Stimulated activated CD4-positive, alpha-beta T cell treated with anti-CD3 and anti-CD28 coated beads, Interleukin-15, amount 100 ng/mL, for 24 hours (primary cell): Measurements from ENCODE around the gene SYNPO.

ENCODE experiments used
- DNase-seq: peaks from one replicate; pipeline ENCODE4 v3.0.0-alpha.2; 2020

SYNPO gene

DNA sequence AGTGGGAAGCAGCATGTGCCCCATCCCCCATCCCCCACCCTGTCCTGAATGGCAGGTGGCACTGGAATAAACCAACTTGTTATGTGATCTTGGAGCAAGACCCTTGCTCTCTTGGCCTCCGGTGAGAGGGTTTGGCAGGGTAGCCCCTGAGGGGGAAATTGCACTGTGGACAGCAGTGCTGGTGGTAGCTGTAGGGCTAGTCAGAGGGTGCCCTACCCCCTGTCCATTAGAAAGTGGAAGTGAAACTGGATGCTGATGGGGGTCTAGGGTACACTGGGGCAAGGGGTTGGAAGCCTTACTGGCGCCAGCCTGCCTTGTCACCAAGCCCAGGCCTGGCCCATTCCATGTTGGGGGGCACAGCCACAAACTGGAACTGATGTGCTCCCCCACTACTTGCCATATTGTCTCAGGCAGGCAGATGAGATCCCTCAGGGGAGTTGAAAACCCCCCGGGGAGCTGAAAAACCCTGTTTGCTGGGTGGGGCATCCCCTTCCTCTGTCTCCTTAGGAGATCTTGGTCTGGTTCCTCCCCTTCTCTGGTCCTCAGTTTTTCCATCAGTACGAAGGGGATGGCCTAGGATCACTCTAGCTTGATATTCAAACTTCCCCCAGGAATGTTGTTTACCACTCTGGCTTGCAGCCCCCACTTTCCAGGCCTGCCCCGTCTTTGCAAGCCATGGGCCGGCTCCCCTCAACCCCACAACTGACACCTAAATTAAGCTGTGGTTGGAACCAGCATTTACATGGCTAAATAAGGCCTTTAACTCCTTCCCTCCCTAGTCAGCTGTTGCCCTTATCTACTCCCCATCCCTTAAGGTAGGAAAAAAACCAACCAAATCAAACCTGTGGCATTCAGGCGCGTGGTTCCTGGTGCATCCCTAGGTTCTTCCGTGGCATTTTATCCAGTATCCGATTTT lies 14.4 kb upstream of the SYNPO start:
- DNase-seq, result no peak

DNA sequence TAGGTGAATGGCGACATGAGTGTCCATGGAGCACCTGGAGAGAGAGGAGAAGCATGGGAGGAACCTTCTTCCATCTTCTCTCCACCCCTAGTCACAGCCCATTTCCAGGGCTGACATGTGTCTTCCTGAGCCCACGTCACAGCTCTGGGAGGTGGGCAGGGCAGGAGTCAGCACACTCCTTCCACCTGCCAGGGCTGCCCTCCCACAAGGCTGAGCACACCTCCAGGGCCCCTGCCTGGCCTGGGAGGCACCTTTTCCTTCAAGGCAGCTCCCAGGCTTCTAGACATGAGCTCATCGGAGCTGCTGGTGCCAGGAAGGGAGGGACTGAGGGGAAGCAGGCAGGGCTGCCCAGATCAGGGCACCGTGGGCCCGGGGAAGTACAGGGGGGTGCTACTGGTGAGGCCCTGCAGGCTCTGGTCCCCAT lies 13.6 kb upstream of the SYNPO start:
- DNase-seq, result no peak

DNA sequence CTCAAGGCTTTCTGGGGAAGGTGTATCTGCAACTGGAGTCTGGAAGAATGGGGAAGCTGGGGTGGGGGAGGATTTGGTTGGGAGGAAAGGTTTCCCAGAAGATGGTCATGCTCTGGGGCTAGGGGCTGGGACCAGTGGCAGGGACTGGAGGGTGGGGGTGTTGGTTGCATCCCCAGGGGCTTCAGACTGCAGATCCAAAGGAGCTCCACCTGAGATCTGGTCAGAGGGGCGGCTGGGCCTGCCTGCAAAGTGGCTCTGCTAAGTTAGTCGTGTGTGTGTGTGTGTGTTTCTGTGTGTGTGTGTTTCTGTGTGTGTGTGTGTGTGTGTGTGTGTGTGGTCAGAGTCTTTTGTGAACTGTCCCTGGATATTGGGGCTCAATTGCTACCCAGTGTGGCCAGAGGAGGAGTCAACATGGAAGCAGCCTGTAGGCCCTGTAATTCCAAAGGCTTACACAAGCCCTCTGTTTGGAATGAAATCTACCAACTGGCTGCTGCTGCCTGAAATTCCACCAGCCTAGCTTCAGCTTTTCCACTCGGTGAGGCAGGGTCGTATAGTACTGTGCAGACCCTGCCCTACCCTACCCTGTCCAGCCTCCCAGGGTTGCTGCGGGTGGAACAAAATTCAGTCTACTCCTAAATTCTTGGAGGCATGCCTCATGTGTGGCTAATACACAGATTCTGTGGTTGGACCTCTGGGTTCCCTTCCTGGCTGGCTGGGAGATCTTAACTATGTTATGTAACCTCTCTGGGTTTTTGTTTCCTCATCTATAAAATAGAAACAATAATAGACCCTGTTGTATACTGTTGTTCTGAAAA lies 12.5 kb upstream of the SYNPO start:
- DNase-seq, result no peak

DNA sequence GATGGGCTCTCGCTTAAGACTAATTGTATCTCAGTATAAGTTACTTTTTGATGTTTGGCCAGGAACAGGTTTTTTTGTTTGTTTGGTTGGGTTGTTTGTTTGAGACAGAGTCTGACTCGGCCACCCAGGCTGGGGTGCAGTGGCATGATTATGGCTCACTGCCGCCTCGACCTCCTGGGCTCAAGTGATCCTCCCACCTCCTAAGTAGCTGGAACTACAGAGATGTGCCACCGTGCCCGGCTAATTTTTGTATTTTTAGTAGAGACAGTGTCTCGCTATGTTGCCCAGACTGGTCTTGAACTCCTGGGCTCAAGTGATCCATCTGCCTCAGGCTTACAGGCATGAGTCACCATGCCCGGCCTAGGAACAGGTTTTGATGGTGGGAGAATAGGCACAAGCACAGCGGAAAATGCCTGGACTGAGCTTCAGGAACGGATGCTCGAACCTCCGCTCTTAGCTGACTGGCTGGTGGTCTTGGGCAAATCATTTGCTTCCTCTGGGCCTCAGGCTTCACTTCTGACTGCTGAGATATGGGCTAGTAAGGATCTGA lies 11.4 kb upstream of the SYNPO start:
- no peak for DNase-seq

DNA sequence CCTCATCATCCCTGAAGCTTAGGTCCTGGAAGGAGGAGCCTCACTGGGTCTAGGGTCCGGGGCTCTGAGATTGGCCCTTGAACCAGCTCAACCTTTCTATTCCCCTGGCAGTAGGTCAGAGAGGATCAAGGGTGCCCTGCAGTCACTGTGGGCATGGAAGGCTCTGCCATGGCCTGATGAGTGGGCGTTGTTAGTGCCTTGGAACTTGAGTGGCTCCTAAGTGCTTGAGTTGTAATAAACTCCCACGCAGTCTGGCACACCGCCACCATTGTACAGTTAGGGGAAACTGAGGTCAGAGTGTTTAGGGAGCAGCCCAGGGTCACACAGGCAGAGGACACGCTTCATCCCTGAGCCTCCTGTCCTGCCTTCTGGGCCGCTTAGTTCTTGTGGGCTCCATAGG lies 10.4 kb upstream of the SYNPO start:
- no peak for DNase-seq

DNA sequence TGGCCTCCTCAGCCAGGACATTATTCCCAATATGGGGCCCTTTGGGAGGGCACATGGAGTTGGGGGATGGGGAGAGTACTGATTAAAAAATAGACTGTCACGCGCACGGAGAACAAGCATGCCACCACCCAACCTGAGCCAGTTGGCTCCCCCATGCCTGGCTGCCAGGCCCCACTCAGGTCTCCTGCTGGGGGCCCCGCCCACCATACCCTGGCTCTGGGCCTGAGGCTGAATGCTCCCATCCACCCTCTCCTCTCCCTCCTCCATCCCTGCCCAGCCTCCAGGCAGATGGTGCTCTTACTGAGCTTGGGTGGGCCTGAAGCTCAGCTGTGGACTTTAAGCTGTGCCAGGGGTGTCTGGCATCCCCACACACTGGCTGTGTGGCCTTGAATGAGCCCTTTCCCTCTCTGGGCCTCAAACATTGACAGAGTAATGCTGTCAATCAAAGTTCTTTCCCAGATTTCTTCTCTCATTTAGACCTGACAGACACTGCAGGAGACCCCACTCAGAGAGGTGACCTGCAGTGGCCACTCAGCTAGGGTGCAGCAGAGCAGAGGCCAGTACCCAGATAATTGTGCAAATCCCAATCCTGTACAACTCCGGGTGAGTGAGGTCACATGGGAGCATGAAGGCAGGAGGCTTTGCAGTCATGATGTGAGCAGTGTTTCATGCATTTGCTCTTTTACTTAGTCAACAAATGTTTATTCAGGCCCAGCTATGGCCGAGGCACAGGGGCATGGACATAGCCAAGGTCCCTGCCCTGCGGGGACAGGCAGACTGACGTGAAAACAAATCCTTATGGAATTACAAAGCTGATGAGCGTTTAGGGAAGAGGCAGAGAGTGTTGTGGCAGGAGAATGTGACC lies 9.8 kb upstream of the SYNPO start:
- DNase-seq, result no peak

DNA sequence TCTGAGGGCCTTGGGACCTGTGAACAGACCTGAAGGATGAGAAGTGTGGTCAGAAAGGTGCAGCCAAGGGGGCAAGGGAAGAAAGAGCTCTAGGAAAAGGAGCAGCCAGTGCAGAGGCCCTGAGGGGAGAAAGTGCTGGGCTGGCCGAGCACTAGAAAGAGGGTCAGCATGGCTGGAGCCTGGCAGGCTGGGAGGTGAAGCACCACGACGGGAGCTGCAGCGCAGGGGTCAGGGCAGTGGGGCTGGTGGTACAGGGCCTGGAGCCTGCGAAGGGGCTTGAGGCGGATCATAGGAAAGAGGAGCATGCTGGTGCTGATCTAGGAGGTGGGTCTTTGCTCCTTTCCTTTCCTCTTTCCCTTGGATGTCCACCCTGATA lies 9.1 kb upstream of the SYNPO start:
- DNase-seq, result no peak

DNA sequence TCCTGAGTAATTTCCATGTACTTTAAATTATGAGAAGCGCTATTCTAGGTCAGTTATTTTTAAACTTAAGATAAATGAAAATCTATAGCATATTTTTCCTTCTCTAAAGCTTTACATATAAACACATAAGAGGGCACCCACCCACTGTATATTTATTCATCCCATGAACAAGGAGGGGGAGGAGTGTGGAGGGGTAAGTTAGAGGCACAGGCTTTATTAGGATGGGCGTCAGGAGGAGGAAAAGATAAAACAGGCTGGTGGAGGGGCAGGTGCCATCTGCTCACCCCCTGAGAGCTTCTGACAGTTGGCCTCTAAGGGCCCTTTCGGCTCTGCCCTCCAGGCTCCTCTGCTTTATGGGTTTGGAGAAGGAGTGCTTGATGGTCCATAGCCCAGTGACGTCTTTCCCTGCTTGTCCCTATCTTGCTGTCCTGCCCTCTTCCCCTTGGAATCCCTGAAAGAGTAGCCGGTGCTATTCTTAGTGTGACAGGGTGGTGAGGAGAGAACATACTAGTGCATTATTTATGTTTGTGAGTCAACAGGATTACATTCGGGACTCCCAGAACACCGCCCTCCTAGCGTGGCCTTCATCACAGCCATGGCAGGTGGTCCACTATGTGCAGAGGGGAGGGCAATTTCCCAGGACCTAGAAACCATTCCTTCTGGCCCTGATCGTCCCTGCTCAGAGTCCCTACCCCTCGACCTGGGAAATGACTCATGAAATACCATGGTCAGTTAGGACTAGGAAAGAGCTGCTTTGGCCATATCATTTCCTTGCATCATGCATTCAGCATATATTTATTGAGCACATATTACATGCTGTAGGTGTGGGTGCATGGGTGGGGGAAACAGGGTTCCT lies 7.9 kb upstream of the SYNPO start:
- DNase-seq, result no peak

DNA sequence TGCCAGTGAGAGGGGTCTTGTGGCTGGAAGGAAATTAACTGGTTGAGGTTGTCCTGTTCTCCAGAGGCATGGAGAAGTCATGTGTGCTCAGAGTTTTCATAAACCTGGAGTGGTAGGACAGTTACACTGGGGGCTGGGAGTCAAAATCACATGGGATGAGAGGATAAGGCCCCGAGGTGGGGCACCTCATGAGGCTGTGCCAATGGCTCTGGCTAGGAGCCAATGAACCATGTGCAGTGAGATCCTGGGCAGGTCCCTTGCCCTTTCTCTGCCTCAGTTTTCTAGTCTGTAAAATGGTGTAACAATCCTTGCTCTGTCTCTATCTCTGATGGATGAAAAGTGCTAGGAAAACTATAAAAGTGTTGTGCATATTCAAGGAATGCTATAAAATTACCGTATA lies 7.0 kb upstream of the SYNPO start:
- DNase-seq, result no peak

DNA sequence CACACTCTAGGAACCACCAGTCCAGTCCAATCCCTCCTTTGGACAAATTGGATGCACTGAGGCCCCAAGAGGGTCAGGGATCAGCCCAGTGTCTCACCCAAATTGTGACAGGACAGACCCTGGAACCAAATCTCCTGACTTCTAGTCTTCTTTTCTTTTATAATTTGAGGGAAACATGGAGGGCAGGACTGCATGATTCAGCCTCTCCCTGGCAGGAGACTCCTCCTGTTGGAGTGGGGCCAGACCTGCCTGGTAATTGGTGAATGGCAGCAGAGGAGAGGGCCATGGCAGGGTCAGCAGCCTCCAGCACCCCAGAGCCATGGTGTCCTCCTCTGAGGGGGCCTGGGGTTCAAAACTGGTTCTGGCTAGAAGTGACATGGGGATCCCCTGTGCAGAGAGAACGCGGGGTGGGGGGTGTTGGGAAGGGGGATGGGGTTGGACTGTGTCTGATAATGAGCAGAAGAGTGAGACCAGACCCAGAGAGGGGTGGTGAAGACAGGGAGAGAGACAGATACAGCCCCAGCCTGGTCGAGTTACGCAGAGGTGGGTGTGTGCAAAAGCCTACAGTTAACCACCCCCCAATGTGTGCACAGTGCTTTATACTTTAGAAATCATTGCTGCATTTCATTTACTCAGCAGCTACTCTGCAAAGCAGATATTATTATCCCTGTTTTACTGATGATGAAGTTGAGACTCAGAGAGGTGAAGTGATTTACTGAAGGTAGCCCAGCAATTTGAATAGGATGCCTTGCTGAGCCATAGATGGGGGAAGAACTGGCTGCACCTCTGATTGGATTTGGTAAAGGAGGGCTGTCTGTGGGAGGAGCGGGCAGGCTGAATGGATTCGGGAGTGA lies 3.8 kb upstream of the SYNPO start:
- DNase-seq, result no peak

DNA sequence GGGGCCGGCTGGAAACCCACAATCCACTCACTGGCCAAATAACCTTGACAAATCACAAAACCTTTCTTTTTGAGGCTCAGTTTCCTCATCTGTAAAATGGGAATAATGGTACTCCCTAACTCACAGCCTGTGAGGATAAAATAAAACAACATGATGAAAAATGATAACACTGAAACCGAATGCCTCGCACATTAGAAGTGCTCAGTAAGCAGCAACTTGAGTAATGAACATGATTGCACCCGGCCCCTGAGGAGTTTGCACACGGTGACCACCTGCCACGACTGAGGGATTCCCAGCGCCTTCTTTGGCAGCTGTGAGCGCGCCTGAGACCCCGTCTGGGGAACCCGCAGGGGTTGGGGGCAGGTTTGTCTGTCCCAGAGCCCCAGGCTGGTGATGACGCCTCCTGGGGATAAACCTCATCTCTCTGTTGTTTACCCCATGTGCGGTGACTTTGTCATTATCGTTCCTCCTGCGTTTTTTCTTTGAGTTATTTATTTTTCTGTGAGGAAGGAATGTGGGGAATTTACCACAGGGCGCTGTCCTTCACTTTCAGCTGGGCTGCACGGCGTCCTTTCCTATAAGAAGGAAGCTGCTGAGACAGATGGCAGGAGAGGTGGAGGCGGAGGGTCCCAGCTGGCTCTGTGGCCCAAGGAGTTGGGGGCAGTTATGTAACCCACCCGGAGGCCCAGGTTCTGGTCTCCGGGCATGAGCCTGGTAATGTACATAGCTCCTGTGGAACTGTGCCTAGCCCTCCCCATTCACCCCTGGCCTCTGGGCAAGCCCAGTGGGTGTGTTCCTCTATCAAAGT lies 3.0 kb upstream of the SYNPO start:
- no peak for DNase-seq

DNA sequence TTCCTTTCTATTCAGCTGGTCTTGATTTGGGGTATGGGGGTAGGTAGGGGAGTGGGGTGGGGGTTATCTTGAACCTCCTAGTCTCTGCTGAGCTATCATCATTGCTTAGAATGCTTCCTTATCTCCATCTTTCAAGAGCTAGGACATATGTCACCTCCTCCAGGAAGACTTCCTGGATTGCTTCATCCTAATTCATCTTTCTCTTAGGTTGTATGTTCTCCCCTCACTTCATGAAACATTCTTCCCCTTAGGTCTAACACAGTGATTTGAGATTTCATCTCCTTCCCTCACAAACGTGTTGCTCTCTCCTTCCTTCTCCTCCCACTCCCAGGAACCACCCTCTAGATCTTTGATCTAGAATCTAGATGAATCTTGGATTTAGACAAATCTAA lies 2.4 kb upstream of the SYNPO start:
- no peak for DNase-seq

DNA sequence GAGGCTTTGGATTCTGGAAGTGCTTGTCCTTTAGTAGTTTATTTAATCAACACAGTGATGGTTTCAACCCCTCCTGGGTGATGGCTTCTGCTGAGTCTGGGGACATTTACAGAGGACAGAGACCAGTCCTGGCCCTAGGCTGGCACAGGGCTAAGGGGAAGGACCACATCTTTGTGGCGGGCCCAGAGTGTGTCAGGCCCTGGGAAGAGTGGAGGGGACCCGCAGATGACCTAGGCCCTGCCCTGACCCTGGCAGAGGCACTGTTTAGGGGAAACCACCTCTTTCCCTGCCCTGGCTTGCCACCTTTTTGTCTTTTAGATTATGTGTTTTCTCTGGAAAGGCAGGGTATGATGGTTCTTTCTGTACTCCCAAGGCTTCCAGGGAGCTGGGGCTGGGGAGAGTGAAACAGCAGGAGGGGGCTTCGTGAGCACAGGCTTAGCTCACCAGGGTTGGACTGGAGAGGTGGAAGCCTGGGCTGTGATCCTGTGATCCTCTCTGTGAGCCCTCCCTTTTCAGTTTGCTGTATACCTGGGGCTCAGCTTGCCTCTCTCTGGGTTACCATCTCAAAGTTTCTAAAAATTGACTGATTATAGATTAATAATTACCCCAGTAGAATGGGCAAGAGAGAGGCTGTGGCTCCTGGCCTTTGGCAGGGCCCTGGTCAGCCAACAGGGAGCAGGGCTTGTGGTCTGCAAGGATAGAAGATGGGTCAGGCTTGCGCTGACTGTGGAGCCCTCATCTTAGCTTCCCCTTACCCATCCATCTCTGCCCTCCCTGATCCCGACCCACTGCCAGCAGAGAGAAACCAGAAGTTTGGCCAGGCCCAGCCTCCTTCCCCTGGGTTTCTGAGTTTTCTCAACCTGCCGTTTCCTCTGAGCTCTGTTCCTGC lies 1.7 kb upstream of the SYNPO start:
- no peak for DNase-seq

DNA sequence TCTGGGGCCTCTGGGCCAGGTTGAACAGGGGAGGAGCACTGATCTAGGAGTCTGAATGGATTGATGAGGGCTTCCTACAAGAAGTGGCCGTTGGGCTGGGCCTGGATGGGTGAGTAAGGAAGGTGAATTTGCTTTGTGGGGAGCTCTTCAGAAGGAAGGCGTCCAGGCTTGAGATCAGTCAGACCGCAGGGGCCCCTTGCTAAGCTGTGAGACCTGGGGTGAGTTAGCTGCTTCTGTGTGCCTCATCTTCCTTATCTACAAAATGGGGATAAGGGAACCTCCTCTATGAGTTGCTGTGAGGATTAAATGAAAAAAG lies 1.1 kb upstream of the SYNPO start:
- no peak for DNase-seq

DNA sequence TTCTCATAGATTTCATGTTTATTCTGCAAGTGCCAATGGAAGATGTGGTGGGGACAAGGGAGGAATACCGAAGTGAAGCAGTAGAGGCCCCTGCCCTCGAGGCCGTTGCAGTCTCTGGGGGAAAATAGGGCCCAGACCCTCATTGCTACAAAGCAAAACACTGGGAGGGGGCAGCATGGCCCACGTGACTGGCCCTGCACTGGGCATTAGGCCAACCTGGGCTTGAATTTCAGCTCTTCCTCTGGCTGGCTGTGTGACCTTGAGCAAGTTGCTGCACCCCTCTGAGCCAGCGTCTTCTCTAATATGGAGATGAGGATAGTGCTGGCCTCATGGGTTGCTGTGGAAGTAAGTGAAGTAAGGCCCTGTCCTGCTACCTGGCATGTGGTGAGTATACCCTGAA lies 709 bp upstream of the SYNPO start:
- DNase-seq, result no peak

DNA sequence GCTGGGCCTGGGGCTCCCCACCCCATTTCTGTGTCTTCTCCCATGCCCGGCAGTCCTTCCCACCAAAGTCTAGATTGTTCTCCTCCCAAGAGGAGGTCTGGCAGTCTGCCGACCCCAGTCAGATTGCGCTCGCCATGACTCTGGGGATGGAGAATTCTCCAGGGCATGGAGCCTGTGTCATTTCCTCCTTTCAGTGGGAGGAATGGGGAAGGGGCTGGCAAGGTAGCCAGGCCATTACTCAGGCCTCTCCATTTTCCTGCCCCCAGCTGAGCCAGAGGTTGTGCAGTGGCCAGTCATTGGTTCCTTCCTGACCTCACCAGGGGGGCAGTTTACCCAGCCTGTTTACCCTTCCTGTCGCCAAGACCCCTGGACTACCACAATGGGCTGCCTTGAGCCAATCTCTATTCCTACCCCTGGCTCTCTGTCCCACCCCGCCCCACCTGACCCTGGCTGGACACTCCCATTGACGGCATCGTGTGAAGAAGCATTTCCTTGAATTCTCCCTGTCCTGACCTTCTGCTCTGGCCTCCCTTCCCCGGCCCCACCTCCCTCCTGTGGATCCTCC lies 628 bp downstream of the SYNPO start:
- no peak for DNase-seq

DNA sequence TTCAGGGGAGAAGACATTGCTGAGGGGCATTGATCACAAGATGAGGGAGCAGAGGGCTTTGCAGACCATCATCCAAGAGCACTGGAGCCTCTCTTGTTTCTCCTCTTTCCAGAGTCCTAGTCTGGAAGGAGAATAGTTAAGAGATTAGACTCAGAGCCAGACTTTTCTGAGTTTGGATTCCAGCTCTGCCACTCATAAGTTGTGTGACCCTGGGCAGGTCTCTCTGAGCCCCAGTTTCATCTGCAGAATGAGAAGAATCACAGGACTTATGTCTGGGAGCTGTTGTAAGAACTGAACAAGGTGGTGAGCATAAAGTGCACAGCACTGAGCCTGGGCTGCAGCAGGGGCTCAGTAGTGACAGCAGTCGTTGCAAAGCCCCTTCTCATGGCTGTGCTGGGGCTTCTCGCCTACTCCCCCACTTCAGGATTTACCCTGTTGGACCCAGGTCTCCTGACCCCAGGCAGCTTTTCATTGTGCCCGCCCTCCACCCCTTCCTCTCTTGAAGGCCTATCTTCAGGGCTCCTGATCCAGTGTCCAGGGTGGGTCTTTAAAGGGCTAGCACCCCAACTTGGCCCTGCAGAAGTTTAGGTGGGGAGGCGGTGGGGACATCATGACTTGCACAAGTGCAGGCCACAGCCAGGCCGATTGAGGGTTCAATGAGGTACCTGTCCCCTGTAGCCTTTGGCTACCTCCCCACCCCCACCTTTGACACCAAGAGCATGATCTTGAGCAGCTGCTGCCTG lies 1.5 kb downstream of the SYNPO start:
- DNase-seq, result no peak

DNA sequence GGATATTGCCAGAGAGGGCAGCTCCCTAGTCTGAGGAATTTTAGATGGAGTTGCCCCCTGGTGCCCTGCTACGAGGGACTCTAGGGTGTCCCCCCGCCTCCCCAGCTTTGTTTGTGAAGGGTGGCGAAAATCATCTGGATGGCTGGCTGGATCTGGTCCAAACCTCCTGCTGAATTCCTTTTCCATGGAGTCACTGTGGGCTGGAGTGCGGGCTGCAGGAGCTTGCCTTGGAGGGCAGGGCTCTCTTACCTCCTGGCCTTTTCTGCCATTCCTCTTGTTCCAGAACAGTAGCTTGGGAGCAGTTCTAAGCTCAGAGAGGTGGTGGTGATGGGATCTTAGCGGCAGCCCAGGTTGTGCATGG lies 2.1 kb downstream of the SYNPO start:
- no peak for DNase-seq
